NCI-H446 treated with DMSO at 0.1 percent for 48 hours (cell line): ENCODE data around the gene MATN1.
"Not testable (repeated sequence)": the region's sequence is repeated elsewhere in the genome, so short reads cannot be mapped to it uniquely, and the experiment has no call there.

ENCODE experiments used
- DNase-seq: peaks from one replicate; lab custom pipeline; 2025; lab: John Stamatoyannopoulos, UW

Gene MATN1

DNA sequence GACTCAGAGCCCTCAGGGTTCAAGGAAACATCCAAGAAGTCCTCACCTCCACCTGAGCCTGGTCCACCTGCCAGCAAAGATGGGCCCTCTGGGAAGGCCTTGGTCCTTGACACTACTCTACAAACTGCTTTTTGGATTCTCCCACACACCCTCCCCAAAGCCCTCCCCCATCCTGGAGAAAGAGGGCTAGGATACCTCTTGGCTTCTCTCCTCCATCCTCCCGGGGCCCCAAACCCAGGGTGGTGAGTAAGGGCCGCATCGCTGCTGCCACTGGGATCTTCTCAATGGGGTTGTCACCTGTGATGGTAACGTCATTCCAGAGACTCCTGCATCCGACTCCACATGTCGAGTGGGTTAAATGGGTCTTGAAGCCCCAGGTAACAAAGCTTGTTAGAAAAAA lies 26.6 kb downstream of the MATN1 start:
- no peak for DNase-seq

DNA sequence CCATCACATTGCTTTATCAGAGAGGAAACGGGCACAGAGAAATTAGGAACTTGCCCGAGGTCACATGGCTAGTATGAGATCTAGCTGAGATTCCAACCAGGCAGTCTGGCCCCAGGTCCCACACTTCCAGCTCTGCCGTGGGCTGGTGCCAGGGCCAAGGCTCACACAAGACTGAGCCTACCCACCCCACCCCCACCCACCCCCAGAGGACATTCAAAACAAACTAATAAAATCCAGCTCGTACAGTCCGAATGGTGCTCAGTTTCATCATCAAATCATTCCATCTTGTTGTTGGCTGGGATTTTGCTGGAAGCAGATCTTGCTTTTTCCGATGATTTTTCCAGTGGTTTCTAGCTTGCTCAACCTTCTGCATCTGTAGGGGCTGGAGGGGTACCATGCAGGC lies 27.9 kb downstream of the MATN1 start:
- DNase-seq, result no peak

DNA sequence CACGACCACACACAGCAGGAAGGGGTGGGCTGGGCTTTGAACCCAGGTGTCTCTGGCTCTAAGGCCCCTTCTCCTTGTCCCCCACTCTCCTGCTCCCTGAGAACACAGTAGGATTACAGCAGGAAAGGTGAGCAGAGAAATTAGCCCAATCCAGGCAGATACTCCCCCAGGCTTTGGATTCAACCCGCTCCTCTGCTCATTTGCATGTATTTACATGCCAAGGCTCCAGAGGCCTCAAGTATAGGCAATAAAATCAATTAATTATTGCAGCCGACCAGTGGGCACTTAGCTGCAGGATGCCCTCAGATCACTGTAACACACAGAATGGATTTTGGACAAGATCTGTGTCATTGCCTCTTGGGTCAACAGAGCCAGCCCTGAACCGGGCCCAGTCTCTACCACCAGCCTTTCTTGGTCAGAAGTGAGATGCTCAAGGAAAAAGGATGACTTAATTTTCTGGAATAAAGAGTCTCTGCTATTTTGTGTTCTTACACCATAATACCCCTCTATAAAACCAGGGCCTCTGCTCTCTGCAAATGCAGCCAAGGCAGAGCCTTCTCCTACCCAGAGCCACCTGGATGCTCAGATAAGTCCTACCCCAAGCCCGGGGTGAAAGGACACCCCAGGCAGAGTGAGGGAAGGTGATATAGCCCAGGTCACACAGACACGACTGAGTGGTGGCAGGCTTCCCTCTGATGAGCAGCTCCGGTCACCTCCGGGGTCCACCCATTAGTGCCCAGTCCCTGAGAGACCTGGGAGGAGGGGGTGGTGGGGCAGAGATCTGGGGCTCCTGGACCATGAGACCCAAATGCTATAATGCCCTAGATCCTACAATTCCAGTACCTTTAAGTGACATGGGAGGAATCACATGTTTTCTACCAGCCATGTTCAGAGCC lies 28.9 kb downstream of the MATN1 start:
- DNase-seq, result no peak

DNA sequence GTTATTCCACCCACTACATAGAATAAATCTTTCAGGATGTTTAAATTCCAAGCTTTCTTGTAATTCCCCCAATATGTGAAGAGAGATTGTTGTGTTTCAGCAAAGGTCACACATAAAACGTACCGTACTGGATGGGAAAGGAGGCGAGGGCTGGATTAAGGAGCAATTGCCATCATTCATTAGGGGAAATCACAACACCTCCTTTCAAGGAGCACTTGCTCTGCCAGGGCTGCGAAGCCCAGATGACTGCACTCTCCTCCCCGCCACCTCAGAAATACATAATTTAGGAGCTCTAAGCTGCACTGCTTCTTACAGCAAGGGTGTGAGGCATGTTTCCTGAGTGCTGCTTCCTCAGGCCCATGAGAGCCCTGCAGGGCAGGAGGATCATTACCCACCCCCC lies 29.6 kb downstream of the MATN1 start:
- no peak for DNase-seq

DNA sequence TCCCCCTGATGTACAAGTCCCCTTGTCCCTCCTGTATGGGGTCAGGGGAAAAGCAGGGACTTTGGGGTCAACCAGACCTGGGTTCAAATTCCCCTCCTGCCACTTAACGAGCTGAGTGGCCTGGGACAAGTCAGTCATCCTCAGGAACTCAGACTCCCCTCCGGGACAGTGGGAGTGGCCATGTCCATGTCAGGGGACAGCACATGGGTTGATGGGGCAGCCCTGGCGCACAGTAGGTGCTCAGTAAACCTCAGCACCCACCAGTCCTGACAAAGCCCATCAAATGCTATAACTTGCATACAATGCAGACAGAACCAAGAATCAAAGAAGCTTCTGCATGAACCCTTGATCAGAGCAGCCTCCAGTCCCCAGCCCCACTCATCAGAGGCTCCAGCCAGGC lies 30.0 kb downstream of the MATN1 start:
- no peak for DNase-seq

DNA sequence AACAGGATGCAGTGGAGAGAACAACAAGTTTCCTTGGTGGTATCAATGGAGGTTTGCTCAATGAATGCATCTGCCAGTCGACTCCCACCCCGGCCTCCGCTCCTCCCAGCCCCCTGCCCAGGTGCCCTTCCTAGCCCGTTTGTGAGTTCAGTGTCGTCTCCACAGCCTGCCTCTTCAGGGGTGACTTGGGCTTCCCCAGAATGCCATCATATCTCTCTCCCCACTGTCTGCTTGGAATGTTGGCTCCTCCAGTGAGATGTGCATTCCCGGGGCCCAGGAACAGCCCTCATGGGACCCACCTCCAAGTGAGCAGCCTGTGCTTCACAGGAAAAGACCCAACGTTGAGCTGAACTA lies 30.5 kb downstream of the MATN1 start:
- DNase-seq, result no peak

DNA sequence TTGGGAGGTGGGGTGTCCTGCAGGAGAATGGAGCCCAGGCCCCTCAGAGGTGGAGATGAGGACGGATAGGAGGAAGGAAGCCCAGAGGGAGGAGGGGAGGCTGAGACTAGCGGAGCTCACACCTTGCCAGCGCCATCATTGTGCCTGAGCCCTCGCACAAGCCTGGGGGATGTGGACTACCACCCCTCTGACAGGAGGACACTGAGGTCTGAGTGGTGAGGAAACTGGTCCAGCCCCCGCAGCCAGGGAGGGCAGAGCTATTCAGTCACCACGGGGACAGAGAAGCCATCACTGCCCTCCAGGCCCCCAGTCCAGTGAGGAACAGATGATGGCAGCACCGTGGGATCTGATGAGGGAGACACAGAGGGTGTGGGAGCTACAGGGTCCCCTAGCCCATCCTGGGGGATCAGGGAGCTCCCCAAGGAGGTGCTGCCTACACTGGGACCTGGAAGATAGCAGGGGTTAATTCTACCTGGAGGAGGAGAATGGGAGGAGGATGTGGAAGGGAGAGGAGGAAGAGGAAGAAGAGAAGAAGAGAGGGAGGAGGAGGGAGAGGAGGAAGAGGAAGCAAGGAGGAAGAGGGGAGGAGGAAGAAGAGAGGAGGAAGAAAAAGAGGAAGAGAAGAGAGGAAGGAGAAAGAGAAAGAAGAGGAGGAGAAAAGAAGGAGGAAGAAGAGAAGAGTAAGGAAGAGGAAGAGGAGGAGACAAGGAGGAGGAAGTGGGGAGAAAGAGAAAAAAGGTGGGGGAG lies 31.0 kb downstream of the MATN1 start:
- DNase-seq, result no peak

DNA sequence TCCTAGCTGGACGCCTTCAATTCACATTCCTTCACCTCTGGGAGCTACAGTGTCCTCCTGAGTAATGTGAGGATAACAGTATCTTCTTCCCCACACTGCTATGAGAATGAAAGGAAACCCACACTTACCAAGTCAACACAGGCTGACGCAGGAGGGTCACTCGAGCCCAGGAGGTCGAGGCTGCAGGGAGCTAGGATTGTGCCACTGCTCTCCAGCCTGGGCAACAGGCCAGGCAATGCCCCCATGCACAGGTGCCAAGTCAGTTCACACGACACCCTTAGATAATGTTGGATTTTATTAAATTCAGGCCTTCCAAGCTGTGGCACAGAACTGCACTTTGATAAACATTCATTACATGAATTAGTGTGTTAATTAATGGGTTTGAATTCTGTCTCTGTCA lies 31.9 kb downstream of the MATN1 start:
- no peak for DNase-seq

DNA sequence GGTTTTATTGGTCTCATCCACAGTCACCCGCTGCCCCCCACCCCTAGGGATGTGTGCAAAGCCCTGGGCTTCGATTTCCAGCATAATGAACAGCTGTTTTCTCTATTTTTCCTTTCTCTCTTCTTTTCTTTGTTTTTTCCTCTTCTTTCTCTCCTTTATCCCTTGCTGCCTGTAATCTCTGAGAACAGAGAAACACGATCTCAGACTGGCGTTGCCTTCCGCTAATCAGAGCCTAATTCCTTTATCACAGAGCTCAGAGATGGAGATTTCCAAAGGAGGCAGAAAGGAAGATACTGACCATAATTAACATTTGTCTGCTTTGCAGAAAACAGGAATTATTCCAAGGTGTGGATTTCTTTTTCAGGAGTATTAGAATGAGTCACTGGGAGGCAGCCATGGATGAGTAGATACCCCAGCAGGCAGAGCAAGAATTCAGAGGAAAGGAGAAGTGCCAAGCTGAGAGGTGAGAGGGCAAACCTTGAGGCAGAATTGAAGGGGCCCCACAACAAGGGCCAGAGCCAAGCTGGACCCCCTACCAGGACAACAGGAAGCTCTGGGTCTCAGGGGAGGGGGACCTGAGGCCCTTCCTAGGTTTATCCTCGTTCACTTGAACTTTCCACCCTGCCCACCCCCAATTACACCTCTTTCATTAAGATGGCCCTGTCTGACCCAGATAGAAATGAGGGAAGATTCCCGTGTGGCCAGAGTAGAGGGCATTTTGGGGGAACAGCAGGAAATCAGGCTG lies 33.3 kb downstream of the MATN1 start:
- no peak for DNase-seq

DNA sequence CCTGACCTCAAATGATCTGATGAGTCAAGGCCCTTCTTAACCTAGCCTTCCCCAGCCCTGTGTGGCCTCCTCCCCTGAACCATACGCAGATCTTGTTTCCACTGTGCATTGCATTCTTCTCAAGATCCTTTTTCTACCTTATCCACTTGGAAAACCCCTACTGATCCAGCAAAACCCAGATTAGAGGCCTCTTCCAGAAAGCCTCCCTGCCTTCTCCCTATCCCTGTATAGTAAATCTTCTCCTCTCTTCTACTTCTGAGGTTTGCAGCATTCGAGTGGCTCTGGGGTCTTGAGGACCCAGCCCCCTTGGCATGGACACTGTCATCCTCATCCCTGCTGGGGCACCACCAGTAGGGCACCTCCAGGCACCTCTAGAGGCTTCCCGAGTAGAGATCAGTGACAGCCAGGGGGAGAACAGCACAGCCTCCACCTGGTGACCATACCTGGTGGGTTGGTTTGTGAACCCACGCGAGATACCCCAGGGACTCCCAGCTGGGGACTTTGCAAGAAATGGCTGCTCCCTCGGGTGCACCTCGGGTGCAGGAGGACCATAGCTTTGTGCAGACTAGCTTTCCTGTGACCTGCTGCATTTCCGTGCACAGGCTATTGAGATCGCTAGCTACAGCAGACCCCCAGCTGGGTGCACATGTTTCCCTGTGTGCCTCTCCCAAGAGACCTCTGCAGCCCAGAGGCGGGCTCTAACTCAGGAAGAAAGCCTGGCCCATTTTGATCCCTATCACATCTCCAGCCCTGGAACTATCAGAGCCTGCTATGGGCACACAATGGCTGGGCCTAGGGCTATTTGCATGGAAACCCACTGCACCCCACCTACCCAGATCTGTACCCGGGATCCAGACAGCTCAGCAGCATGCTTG lies 34.2 kb downstream of the MATN1 start:
- no peak for DNase-seq

DNA sequence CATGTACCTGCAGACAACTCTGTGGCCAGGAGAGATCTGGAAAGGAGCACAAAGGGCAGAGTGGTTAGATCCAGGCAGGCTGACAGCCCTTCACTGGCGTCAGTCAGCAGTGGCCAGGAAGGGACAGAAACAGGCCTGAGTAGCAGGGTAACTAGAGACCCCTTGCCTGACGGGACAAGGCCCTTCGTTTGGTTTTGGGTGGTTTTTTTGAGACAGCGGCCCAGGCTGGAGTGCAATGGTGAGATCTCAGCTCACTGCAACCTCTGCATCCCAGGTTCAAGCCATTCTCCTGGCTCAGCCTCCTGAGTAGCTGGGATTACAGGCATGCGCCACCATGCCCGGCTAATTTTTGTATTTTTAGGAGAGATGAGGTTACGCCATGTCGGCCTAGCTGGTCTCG lies 34.9 kb downstream of the MATN1 start:
- DNase-seq, result not testable (repeated sequence)

DNA sequence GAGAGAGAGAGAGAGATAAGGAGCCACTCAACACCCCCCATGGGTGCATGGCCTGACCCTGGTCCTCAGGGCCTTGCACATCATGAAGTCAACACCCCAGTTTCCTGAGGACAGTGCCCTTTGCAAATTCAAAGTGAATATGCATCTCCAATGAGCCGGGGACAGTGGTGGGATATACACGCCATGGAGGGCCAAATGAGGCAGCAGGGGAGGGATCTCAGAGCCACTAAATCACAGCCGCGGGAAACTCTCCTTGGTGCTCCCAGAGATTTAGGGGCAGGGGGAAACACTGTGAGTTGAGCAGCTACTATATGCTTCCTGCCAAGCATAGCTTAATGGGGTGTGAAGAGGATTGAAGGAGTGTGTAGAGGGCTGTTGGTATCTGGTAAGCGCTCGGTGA lies 35.5 kb downstream of the MATN1 start:
- DNase-seq, result no peak

DNA sequence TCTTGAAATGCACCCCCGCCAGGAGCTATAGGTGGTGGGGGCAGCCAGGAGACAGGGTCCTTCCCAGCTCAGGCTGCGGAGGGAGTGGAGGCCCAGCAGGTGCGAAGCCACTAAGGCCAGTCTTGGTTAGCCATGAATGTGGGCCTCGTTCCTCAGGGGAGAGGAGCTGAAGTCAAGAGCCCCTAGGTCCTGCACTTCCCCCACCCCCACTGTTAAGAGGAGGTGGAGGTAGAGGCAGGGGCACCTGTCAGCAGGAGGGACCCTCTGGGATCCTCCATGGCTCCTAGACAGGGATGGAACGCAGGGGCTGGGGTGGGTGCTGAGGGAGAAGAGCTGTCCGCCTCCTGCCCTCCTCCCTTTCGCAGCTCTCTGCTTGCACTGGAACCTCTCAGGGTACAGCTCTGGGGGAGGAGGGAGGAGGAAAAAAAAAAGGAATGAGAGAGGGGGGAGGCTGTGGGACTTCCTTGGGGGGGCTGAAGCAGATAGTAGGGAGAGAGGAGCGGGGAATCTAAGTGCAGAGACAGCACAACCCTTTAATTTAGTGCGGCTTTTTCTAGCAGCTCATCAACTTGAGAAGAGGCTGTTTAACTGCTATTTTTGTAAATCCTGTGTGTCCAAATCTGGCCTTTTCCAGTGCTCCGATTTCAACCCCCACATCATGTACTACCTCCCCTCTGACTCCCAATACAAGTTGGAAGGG lies 37.0 kb downstream of the MATN1 start:
- no peak for DNase-seq

DNA sequence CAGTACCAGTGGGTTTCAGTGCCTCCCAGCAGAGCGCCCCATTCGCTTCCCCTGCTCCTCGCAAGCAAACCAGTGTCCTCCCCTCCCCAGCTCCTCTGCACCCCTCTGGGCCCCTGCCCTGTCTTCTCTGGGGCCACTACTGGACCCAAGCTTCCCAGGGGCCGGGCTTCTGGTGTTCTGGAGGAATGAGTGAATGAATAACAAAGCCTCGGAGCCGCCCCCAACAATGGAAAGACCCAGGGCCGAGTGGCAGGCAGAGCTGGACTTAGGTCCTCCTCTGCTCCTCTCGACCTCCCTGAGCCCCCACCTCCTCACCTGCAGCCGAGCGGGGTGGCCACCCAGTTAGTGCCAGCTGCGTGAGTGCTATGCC lies 37.6 kb downstream of the MATN1 start:
- DNase-seq, result no peak

DNA sequence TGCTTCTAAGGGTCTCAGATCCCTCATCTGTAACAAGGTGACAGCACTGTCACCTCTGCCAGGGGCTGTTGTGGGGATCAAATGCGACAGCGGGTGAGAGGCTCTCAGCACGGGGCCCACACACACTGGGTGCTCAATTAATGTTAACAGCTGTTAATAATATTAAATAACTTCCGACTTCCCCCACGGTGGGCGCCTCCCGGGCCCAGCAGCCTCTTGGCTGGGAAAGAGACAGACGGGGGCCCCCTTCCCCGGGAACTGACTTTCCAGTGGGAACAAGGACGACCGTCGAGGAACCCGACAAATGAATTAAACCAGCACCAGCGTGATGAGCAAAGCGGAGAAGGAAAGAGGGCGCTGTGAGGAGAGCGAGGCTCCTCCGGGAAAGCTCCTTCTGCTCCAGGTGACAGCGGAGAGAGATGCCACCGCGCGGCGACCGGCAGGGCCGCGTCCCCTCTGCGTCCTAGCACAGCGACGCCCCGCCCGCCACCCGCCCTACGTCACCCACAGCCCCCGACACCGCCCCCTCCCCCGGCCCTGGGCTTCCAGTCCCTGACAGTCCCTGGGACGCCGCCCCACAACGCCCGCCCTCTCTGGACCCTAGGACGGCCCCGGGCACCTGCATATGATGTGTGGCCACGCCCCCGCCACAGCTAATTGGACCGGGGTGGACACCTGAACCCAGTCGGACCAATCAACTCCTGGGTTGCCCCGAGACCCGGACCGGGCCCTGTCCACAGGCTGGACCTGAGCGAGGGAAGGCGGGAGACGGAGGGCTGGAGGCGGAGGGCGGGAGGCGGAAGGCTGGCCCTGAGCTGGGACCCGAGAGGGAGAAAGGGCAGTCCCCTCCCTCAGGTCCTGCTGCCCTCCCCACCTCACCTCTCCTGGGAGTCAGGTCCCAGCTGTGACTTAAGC lies 38.2 kb downstream of the MATN1 start:
- DNase-seq, result no peak

DNA sequence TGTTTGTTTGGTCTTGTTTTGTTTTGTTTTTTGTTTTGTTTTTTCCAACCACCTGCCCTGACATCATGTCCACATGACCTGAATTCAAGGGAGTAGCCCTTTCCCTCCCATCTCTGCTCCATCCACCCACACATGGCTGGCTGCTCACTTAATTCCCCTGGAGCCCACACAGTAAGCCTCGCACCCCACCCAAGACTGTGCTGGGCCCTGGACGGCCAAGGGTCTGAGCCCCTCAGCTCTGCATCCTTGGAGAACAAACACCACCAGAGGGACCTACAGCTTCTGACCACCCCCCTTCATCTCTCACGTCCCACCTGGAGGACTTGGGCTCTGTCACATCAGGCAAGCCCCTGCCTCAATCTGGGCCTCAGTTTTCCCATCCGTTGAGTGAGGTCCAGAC lies 39.1 kb downstream of the MATN1 start:
- DNase-seq, result no peak

DNA sequence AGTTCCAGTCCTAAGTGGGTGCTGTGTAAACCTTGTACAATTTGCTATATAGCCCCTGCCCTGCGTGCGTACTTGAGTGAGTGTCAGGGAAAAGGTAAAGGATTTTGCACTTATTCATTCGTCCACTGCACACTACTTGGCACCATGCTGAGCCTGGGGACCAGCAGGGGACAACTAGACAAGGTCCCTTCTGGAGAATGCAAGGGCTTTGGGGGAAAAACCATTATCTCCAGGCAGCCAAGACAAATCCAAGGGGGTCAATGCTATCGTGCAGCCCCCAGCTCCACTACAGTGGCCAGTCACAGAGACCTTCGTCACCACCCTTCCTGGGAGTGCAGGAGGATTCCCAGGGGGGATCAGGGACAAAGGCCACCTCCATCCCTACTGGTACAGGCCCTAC lies 39.7 kb downstream of the MATN1 start:
- no peak for DNase-seq

DNA sequence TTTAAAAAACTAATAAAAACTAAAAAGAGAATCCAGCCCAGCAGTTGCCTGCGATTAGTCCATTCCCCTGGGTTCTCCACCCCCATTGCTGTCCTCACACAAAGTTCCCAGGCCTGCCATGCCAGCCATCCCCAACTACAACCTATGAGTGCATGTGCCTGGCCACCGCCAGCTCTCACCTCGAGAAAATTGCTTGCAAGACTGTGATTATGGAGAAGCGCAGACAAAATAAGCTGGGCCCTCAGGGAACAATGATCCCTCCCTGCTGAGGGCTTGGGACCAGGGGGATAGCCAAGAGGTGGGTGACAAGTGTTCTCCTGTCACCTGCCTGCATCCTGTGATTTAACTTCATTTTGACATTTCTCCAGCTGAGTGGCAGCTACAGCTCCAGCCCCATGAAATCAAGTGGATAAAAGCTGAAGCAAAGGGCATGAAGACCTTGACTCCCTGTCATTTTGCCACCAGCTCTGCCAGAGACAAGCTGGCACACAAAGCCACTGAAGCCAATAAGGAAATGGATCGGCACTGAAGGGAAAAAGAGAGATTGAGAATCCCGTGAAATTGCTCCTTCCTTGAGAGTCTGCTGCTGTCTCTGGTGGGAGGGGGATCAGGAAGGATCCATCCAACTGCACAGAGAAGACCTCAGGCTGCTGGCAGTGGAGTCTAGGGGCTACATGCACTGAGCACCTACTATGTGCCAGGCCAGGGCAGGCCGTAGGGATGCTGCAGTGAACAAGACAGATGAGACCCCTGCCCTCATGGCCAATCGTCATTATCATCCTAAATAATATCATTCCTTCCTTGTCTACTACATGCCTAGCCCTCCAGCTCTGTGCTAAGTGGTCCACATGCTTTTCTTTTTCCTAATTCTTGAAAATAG lies 40.7 kb downstream of the MATN1 start:
- no peak for DNase-seq

DNA sequence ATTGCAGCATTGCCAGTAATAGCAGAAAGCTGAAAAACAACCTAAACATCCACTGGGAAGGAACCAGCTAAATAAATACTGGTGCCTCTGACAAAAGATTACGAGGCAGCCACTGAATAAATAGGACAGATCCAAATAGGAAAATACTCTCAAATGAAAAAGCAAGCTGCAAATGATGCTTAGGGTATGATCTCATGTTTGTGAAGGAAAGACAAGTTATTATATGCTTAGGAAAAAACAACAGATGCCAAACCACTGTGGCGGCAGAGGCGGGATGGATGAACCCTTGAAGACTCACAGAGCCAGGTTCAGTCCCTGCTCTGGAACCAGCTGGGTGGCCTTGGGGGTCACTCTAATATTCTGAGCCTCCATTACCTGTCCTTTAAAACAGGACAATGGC lies 41.6 kb downstream of the MATN1 start:
- DNase-seq, result no peak
